22Rv1 (cell line): Measurements from ENCODE around the gene PYROXD2.
"Not testable (repeated sequence)": the region's sequence is repeated elsewhere in the genome, so short reads cannot be mapped to it uniquely, and the experiment has no call there.

Experiments used
- H3K27ac ChIP-seq: fragments of 450-650 bp; 2 replicates; pipeline ENCODE4 v1.5.1; 2017
- ZFX ChIP-seq: fragments of 450-650 bp; IDR thresholded peaks from 2 replicates; pipeline ENCODE4 v1.6.1; 2017; ENCODE audit warnings: antibody characterized with exemption, borderline replicate concordance
- TF ChIP-seq, protein P1 (sequence below): fragments of 450-650 bp; IDR thresholded peaks from 2 replicates; pipeline ENCODE4 v1.5.1; 2017; ENCODE audit warnings: mild to moderate bottlenecking

The PYROXD2 gene

DNA sequence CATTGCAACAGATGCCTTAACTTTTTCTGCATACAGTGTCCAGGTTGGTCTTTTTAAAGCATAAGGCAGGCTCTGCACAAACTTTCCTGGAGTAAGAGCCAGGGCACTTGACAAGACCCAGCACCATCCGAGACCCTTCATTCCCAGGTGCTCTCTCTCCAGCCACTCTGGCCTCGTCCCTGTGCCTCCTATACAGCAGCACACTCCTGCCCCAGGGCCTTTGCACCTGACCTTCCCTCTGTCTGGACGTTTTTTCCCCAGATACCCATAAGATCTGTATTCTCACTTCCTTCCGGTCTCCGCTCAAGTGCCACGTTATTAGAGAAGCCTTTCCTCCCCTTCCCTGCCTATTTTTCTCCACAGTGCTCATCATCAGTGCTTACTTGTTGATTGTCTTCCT lies 25.6 kb downstream of the PYROXD2 start:
- TF ChIP-seq, protein P1, sequence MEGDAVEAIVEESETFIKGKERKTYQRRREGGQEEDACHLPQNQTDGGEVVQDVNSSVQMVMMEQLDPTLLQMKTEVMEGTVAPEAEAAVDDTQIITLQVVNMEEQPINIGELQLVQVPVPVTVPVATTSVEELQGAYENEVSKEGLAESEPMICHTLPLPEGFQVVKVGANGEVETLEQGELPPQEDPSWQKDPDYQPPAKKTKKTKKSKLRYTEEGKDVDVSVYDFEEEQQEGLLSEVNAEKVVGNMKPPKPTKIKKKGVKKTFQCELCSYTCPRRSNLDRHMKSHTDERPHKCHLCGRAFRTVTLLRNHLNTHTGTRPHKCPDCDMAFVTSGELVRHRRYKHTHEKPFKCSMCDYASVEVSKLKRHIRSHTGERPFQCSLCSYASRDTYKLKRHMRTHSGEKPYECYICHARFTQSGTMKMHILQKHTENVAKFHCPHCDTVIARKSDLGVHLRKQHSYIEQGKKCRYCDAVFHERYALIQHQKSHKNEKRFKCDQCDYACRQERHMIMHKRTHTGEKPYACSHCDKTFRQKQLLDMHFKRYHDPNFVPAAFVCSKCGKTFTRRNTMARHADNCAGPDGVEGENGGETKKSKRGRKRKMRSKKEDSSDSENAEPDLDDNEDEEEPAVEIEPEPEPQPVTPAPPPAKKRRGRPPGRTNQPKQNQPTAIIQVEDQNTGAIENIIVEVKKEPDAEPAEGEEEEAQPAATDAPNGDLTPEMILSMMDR: no peak
- no peak for TF ChIP-seq ZFX
- H3K27ac ChIP-seq: no peak overlapping the region

DNA sequence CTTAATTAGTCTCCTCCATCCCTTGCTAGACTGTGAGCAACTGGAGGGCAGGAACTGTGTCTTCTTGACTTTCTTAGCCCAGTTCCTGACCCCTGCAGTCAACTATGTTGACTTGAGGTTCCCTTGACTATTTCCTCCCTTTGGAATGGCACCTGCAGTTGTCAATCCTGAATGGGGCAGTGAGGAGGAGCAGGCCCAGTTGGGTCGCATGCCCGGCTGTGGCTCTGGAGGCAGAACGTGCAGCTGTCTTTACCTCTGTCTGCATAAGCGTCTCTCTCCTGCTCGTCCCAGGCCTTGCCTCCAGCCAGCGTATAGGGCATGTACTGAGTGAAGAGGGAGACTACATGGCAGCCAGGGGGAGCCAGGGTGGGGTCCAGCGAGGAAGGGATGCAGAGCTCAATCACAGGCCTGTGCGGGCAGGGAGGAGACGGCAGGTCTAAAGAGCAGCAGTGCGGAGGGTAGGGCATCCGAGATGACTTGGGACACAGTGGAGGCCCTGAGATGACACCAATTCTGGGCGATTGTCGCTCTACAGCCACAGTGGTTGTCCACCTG lies 26.8 kb downstream of the PYROXD2 start:
- TF ChIP-seq, protein P1: no peak
- TF ChIP-seq ZFX: no peak
- no peak overlapping the region for H3K27ac ChIP-seq

DNA sequence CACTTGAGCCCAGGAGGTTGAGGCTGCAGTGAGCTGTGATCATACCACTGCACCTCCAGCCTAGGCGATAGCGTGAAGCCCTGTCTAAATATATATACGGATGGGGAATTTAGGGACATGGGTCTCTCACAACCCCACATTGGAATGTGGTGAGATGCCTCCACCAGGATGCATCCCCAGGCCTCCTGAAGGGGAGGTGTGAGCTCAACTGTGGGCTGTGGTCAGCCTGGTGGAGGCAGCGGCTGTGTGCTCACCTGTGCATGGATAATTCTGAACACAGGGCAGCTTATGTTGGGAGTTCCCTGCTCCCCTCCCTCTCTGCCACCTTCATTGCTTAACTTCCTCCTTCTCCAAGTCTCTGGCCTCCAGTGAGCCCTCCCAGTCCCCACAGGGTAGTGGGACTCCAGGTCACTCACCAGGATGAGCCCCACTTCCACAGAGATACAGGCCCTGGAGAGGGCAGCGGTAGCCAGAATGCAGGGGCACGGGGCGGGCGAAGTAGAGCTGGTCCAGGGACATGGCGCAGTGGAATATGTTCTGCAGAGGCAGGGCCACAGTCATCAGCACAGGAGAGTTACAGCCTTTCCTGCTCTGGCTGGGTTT lies 30.4 kb downstream of the PYROXD2 start:
- TF ChIP-seq ZFX: no peak
- TF ChIP-seq, protein P1: no peak
- no peak overlapping the region for H3K27ac ChIP-seq

DNA sequence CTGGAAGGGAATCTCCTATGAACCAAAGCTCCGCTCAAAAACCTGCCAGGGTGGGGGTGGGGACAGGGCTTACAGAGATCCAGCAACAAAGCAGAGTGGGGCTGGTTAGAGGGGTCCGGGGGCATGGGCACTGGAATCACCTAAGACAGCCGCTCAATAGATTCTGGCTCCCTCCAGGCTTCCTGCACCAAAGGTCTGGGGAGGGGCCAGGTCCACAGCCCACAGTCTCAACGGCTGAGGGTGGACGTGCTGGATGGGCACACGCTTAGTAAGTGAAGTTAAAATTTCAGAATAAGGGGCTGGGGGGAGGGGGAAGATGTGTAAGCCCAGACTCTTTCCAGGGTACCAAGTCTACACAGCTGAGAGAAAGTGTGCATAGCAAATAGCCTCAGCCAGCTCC lies 31.1 kb downstream of the PYROXD2 start:
- no peak for TF ChIP-seq ZFX
- TF ChIP-seq, protein P1: no peak
- no peak overlapping the region for H3K27ac ChIP-seq

DNA sequence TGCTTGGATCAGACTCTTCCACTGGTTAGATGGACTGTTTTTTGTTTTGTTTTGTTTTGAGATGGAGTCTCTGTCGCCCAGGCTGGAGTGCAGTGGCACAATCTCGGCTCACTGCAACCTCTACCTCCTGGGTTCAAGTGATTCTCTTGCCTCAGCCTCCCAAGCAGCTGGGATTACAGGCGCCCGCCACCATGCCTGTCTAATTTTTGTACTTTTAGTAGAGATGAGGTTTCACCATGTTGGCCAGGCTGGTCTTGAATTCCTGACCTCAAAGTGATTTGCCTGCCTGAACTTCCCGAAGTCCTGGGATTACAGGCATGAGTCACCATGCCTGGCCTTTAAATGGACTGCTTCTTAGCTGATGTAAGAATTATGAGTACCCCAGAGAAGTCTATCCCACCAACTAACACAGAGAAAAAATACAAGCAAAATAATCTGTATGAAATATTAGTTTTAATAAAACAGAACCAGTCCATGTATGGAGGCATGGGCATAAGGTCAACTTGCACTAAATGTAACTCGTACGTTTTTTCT lies 31.8 kb downstream of the PYROXD2 start:
- not testable (repeated sequence) for H3K27ac ChIP-seq

DNA sequence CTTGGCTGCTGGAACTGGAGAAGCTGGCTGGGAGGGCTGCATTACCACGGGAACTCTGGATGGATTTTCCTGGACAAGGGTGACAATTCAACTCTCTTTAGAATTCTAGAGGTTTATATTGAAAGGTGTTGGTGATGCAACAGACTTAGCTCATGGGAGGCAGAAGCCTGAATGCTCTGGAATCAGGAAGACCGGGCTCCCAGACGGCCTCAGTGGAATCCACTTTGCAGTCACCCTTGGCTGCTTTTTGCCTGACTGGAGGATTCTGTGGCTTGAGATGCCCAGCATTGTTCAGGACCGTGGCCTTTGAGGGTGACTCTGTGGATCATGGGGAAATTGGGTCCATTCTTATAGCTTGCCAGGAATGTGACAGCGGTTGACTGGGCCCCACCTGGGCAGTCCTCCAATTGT lies 32.3 kb downstream of the PYROXD2 start:
- no peak overlapping the region for H3K27ac ChIP-seq
- TF ChIP-seq, protein P1: no peak

DNA sequence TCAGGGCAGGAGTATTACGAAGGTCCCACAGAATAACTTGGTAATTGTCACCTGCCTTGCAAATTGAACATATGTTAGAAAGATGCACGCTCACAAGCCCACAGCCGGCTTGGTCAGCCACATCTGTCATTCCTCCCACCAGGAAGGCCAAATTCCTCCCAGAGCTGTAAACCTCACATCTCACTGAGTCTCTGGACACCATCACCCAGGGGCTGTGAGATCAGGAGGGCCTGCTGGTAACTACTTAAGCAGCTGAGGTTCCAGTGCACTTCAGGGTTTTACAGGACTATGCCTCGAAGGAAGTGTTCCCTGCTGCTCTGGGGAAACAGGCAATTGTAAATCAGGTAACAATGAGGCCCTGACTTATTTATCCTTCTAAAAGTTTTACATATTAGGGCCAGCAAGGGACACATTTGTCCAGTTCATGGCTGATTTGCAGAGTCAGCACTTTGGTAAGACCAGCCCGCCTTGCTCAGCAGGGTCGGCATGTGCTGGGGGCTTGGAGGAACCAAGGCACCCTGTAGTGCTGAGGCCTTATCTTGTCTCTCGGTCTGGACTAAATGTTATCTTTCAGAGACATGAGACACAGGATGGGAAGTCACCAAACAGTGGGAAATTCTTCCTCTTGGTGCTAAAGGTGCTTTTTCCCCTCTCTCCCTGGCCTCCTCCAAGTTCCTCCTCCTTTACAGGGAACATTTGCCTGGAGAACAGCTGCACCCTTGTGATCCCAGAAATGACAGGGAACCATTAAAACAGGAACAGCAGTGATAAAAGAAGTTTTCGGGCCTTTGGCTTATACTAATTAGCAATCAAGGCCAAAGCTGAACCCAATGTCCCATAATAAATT lies 34.3 kb downstream of the PYROXD2 start:
- no peak overlapping the region for H3K27ac ChIP-seq

More for the DNA sequence above, 34.3 kb downstream of the PYROXD2 start:
- TF ChIP-seq, protein P1: no peak
- no peak for TF ChIP-seq ZFX
